ENCODE results near the gene IGF2.

Gene IGF2

DNA sequence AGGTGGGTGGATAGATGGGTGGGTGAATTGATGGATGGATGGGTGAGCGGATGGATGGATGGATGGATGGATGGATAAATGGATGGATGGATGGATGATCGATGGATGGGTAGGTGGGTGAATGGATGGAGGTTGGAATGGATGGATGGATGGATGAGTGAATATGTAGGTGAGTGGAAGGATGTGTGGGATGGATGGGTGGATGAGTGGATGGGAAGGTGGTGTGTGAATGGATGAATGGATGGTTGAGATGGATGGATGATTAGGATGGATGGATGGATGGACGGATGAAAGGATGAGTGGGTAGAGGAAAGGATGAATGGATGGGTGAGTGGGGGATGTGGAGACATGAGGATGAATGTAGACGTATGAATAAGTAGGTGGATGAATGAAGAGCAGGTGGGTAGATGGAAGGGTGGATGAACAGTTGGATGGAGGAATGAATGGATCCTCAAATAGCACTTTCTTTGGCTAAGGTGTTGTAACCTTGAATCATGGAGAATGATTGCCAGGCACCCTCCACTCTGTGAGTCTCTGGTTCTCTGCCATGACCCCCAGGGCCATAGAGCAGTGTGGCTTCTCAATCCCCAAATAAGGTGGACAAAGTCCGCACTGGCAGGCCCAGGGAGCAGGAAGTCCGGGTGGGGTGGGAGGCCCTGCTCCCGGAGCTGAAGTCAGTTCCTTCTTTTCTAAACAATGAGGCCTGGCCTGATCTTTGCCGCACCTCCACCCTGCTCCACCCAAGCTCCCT is 36.9 kb downstream of the IGF2 start:
- no peak for DNase-seq

- DNase-seq, result no peak
These were observed 38.0 kb downstream of the IGF2 start for GRCh38 chr11:2101171-2101675.

GRCh38 chr11:2100361-2101170 is 38.6 kb downstream of the IGF2 start:
- DNase-seq, result no peak

- no peak for DNase-seq
These were observed 39.5 kb downstream of the IGF2 start for GRCh38 chr11:2099516-2100349.

- DNase-seq, result no peak
These were observed 40.3 kb downstream of the IGF2 start for GRCh38 chr11:2098691-2099515.

DNA sequence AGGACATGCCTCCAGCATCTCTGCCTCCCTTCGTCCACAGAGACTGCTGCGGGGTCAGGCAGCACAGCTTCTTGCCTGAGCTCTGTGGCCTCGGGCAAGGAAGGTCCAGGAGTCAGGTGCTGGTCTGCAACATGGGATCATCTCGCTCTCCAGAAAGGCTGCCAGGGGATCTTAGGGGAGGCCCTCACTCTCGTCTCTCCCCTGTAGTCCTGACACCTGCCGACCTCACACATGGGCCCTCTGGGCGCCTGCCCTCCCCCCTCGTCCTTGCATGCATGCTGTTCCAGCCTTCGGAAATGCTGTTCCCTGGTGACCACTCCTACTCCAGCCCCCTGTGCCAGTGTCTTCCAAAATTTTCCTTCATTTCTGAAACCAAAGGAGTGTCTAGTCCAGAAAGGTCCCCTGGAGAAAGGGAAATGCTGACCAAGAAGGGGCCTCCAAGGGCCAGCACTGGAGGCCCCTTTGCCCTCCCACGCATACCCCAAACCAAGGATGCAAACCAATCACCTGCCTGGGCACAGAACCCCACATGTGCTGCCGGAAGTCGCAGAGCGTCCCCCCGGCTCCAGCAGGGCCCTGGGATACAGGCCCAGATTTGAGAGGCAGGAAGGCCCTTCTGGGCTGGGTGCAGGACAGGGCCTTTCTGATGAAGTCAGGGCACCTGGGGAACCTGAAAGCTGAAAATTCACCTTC is 41.0 kb downstream of the IGF2 start:
- DNase-seq, result no peak

DNA sequence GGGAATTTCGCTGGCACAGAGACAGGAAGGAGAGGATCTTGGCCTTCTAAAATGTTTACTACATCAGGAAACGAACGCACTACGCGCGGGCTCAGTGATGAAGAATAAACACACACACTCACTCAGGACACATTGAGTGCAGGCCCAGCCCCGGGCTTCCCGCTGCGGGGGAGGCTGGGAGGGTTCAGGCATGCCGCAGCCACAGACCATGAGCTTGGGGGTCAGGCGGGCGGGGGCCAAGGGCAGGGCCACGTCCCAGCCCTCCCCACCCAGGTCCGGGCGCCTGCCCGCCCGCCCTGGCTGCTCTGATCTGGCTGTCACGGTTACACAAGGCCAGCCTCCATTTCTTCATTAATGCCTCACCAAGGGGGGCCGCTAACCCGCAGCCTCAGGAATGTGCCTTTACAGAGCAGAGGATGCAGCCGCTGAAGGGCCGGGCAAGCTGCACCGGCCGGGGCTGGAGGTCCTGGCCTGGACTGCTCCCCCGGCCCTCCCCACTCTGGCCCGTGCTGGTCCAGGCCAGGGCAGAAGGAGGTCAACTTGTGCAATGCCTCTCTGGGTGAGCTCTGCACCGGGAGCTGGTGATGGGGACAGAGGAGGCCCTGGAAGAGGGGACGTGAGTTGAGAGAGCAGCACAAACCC is 41.7 kb downstream of the IGF2 start:
- DNase-seq, result no peak

GRCh38 chr11:2096919-2097301 is 42.3 kb downstream of the IGF2 start:
- DNase-seq, result no peak

GRCh38 chr11:2096011-2096918 is 42.9 kb downstream of the IGF2 start:
- no peak for DNase-seq

DNA sequence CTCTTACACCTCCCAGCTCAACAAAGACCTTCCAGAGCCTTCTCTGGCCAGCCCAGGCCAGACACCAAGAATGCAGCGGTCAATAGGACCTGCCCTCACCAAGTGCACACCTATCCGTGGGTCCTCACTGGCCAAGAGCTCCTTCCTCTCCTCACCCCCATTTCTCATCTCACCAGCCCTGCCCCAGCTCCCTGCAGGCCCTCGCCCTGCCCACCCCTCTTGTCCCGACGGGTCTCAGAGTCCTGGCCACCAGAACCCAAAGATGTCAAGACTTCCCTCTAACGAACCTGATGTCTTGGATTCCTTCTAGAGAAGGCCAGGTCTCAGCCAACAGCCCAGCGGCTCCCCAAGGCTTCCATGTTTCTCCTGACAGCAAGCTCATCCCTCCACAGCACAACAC is 43.6 kb downstream of the IGF2 start:
- no peak for DNase-seq

- no peak for DNase-seq
These were observed 44.0 kb downstream of the IGF2 start for GRCh38 chr11:2095198-2095520.

- DNase-seq, result no peak
These were observed 44.6 kb downstream of the IGF2 start for GRCh38 chr11:2094354-2095197.

GRCh38 chr11:2093575-2094353 is 45.4 kb downstream of the IGF2 start:
- DNase-seq, result no peak

GRCh38 chr11:2092956-2093412 is 46.2 kb downstream of the IGF2 start:
- peak; percentile 12 for DNase-seq

DNA sequence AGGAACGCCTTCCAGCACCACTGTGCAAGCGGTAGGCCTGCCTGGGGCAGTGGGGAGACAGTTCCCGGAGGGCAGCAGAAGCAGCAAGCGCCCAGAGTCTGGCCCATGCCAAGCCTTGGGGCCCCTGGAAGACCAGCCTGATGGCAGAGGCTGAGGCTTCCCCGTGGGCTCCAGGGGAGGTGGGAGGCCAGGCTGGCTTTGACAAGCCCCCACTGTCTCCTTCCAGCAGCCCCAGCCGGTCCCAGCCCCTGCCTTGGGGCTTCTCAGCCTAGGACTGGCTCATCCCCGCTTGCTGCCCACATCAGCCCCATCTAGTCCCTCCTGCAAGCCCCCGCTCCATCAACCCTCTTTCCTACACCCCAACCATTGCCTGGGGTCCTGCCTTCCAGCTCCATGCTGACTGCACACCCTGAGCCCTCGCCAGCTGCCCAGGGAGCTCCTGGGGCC is 46.7 kb downstream of the IGF2 start:
- no peak for DNase-seq

DNA sequence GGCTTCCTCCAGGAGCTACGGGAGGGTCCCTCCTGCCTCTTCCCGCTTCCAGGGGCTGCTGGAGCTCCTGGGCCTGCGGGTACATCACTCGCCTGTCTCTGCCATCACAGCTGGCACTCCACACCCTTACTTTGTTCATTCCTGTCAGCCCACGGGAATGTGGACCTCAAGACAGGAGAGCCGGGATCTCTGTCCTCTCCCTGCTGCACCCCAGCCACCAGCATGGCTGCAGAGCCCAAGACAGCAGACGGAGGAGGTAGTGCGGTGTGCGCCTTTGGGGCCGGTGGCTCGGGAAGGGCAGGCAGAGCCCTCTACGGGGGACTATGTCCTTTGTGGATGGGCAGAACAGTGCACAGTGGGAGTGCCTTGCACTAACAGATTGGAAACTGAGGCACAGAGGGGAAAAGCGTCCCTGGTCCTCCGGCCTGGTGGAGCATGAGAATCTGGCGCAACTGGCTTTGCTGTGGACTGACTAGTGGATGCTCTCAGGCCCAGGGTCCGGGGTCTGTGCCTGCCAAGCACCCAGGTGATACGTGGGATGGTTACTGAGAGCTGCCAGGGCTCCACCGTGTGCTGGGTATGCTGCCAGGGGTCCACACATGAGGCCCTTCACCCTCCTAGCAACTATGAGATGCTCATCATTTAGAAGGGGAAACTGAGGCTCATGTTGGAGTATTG is 47.3 kb downstream of the IGF2 start:
- DNase-seq, result no peak

DNA sequence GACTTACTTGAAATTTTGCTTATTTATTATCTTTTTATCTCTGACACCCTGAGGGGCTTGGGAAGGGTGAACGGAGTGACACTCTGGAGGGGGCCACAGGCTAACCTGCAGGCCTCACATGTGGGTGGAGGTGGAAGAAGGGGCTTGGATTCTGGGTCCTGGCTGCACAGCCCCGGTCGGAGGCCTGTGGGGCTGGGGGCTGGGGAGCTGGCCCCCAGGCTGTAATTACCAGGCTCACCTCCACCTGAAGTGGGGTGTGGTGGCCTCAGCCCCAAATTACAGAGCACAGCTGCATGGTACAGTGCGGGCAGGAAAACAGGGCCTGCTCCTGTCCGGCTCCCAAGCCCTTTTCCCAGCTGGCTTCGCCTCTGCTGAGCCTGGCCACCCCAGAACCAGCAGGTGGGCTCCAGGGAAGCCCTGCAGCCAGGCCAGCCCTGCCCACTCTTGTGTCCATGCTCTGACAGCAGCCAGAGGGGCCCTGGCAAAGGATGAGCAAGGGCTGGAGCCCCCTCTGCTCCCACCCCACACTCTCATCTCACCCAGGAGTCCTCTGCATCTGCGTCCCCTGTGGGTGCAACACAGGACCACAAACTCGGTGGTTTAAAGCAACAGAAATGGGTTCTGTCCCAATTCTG is 48.0 kb downstream of the IGF2 start:
- DNase-seq, result no peak
